Activated CD8-positive, alpha-beta memory T cell treated with anti-CD3 and anti-CD28 coated beads for 1 hour (primary cell): ENCODE measurements around the gene NTRK1.

Experiments
- DNase-seq, 2 donors: peaks; one replicate each; pipeline ENCODE4 v3.0.0-alpha.2; 2020; ENCODE audit warnings: low read depth in 1 of 2; ENCODE audit errors: extremely low read depth in 1 of 2

NTRK1 gene

DNA sequence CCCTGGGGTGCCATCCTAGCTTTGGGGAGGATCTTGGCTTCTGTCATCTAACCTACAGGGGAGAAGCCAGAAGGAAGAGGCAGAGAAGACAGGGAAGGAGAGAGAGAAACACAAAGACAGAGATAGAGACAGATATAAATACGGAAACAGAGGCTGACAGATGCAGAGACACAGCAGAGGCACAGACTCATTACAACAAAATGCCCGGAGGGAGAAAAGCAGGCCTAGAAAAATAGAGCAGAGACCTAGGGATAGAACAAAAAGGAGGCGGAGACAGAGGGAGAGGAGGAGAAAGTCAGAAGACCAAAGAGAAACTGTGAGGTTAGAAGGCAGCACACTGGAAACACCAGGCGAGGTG, 34.8 kb downstream of the NTRK1 start:
- no peak for DNase-seq

DNA sequence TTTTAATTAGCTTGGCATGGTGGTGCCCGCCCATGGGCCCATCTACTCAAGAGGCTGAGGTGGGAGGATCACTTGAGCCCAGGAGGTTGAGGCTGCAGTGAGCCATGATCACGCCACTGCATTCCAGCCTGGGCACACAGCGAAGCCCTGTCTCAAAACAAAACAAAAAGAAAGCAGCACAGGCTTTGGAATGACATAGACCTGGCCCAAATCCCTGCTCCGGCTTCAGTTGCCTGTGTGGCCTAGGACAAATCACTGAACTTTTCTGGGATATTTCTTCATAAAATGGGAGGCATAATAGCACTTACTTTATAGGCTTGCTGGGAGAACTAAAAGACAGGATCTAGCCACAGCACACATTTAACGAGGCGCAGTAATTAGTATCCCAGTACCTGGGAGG, 35.3 kb downstream of the NTRK1 start:
- no peak for DNase-seq

DNA sequence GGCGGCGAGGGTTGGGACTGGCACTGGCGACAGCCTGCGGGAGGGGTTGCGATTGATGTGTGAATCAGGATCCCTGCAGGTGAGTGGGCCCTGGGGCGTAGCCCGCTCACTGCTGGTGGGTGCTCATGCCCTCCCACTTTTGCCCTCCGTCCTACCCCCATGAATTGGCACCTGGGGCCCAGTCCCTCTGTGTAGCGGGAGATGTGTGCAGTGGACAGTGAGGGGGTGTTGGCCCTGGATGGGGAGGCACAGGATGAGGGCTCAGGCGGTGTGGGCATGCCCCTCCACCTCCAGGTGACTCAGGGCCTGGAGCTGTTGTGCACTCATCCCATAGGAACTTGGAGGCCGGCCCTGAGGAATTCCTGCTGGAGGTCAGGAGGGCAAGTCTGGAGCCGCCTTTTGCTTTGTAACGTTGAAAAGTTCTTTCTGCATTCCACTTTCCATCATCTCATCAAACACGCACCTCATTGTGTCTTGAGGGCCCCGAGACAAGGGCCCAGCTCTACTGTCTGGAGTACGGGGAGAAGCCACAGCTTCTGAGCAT, 35.9 kb downstream of the NTRK1 start:
- DNase-seq: no peak

DNA sequence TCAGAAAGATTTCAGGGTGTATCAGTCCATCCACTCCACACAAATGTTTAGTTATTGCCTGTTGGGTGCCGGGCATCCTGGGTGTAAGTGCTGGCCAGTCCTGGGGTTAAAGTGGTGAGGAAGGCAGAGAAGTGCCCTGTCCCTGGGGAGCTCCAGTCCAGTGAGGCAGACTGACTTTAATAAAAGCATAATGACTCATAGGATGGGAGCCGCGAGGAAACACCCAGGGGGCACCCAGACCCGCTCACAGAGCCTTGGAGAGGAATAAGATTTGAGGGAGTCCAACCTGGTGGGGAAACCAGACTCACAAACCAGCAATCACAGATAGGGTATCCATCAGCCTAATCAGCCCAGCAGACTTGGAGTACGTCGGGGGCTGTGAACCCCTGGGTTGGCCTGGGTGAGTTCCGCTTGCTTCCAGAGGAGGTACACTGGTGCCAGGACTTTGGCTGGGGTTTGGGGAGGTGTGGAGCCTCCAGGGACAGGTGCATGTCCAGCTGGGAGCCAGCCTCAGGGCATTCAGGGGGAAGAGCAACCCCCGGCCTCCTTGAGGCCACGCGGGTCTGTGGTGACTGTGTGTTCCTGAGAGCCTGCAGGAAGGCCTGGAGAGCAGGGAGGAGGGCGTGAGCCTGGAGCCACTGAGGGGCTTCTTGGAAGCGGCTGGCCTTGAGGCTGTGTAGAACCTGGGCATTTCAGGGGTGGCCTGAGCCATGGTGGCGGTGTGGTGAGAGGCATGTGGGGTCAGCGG, 36.6 kb downstream of the NTRK1 start:
- no peak for DNase-seq

DNA sequence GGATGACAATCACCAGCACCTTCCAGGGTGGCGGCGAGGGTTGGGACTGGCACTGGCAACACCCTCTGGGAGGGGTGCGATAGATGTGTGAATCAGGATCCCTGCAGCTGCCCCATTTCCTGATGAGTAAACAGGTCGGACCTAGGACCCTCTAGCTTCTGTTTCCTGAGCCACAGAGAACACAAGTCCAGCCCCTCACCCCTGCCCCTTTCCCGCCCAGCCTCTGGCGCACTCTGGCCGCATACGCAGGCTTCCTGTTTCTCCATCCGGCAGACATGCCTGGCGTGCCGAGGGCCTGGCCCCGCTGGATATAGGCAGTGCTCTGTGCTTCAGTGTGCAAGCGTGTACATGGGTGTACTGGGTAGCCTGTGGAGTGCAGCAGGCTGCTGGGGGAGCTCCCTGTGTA, 37.5 kb downstream of the NTRK1 start:
- DNase-seq: no peak

DNA sequence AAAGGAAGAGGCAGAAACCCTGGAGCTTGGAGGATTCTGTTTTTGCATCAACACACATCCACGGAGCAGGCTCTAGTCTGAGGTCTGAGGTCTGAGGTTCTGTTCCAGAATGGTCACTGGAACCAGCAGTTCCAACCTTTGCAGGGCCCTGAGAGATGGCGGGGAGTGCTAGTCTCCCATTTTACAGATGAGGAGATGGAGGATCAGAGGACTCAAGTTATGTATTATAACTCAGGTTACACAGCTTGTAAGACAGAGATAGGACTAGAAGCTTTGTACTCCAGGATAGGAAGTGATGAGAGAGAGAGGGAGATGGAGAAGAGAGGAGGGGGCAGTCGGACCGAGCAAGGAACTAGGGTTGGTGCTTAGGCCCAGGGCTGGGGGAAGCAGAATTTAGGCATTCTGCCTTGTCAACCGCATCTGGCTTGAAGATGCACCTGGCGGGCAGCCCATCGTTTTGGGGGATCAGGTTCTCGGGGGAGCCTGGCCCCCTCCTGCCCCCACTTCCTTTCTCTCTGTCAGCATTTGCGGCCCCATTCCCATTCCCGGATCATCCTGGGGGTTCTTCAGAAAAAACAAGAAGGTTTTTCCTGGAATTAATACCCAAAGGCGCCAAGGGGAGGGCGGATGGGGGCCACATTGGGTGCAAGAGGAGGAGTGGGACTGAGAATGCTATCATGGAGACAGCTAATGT, 38.5 kb downstream of the NTRK1 start:
- DNase-seq: no peak

DNA sequence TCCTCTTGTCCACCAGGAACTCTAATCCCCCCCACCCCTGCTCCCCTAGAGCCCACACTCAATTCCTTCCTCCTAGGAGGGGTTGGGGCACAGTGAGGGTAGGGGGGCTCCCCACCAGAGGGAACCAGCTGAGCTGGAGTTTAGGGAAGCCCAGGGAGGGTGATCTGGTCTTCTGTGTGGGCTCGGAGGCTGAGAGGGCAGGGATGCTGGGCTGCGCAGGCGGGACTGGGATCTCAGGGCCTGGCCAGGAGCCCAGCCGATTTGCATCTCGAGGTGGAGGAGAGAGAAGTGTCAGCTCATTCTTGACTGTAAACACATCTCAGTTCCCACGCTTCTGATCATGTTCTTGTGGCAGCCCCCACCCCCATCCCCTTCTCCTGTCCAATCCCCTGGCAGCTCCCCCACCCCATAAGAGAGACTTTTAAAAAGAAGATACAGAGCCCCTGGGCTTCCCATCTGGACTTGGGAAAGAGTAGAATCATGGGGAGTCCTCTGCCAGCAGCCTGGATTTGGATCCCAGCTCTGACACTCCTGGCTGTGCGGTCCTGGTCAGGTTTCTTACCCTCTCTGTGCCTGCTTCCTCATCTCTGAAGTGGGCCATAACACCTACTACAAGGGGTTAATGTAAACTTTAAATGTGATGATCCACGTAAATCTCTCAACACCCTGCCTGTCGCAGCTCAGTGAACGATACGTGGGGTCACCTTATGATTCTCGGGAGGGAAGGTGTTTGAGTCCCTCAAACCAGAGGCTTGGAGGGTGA, 39.5 kb downstream of the NTRK1 start:
- no peak for DNase-seq

DNA sequence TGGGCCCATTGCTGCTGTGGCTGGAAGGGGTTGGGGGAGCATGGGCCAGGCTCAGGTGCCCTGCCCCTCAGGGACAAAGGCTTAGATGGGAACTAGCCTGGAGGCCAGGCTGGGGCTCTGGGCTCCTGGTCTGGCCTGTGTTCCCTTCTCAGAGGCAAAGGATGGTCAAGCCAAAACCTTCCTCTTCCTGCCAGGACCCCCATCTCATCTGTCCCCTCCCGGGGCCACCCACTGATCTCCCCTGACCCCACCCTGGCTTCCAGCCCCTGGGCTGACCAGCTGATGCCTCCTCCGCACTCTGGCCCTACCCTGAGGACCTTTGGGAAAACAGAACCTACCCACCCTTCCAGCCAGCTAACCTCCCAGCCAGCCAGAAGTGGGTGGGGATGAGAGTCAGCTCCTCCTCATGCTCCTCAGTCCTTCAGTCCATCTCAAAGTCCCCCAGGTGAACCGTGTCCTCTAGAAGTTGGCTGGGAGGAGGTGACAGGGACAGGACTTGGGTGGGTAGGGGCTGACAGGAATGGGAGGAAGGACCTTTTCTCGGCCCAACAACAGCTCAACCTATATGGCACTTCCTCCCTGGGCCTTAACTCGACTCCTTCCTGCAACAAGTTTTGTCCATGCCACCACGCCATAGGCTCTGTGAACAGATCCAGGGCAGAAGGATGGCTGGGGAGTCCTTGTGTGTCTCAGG, 40.4 kb downstream of the NTRK1 start:
- no peak for DNase-seq

DNA sequence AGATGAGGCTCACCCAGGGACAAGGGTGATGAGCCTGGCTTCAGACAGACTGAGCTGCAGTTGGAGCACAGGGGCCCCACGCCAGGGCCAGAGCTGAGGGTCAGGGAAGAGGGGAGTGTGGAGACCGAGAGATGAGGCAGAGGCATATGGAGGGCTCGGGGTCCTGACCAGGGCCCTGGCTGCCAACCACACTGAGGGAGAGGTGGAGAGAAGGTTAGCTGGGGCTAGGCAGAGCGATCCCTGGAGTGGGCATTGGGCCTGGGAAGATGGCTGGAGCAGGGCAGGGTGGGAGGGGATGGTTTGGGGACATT, 40.9 kb downstream of the NTRK1 start:
- no peak for DNase-seq

DNA sequence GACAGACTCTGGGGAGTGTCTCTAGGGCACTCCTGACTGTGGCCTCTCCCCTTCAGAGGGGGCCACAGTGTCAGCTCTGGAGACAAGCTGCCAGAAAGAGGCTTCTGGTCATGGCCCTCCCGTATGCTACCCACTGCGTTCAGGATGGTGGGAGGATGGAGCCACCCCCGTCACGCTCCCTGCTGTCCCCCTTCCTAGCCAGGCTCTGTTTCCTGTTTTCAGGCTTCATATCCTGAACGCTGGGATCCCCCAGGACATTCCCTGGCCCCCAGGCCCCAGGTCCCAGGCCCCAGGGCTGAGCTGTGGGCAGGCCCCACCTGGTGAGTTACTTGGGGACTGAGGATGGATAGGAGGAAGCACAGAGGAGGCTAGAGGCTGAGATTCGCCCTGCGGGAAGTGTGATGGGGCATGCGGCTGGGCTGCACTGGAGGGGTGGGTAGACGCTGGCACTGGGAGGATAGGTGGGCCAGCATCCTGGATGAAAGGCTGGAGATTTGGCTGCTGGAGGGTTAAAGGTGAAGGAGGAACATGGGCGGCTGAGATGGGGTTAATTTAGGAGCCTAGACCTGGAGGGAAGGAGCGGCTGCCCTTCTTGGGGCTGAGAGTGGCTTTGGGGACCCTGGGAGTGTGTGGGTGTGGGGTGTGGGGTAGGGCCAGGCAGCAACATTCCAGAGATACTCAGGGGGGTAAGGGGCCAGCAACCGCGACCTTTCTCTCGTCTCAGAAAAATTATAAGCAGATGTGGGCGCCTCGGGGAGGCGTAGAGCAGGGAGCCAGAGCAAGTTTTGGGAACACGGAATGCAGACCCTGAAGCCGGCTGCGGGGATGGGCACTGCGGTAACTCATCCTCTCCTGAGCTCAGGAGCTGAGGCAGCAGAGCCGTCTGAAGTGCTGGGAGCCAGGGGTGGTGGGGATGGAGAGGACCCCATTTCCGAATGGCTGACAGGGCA, 41.6 kb downstream of the NTRK1 start:
- DNase-seq: no peak

DNA sequence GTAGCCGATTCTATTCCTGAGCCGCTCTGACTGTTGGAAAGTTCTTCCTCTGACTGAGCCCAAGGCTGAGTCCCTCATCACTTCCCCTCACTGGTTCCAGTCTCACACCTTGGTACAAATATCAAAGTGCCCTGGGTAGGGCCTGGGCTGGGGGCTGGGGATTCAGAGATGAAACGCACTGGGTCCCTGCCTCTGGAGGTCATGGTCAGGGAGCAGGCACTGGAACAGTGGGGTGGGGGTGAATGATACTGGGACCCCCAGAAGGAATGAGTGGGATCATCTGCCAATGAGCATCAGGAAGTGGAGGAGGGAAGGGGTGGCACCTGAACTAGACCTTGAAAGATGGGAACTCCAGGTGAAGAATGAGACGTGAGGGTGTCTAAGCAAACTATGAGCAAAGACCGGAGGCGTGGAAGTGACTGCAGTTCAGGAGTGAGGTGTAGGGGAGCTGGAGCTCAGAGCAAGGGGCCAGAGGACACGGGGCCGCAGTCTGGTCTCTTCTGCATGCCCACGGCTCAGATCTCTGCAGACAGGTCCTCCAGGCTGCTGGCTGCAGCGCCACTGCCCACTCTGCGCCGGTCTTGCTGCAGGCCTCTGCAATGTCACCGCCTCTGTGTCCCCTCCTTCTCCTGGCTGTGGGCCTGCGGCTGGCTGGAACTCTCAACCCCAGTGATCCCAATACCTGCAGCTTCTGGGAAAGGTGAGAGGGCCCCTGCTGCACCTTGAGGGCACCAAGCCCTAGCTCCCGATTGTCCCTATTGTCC, 42.8 kb downstream of the NTRK1 start:
- DNase-seq: no peak

DNA sequence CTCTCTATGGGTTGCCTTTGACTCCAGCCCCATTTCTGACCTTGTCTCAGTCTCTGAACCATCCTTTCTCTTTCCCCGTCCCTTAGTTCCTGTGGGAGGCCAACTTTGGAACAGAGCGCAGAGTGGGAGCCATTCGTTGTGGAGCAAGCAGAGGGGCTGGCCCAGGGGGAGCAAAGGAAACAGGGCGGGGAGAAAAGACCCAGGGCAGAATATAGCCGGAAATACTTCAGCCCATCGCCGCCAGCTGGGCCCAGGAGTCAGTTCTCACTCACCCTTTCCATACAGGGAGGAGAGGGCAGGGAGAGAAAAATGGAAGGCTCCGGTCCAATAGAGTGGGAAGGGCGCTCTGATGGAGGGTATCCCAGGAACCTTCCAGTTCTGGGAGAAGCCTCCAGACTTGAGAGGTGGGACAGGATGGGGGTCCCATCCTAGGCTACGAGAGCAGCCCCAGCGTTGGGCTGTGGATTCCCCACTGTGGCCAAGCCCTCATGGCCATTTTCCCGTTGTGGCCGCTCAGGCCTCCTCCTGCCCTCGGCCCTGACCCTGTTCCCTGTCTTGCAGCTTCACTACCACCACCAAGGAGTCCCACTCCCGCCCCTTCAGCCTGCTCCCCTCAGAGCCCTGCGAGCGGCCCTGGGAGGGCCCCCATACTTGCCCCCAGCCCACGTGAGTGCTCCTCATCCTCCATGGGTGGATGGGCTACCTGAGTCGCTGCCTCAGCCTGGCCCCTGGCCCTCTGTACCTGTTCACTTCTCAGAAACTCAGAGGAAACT, 43.7 kb downstream of the NTRK1 start:
- no peak for DNase-seq

DNA sequence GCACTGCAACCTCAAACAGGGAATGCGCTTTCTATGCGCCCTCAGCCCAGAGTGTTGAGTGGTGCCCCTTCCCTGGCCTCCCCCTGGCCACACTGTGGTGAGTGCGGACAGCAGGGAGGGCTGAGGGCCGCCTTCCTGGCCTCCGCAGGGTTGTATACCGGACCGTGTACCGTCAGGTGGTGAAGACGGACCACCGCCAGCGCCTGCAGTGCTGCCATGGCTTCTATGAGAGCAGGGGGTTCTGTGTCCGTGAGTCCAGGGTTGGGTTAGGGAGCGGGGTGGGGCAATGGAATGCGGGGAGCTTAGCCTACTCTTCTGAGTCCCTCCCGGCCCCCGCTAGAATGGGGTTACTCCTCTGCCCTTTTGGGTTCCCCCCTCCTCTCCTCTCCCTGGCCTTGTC, 44.5 kb downstream of the NTRK1 start:
- DNase-seq: no peak

DNA sequence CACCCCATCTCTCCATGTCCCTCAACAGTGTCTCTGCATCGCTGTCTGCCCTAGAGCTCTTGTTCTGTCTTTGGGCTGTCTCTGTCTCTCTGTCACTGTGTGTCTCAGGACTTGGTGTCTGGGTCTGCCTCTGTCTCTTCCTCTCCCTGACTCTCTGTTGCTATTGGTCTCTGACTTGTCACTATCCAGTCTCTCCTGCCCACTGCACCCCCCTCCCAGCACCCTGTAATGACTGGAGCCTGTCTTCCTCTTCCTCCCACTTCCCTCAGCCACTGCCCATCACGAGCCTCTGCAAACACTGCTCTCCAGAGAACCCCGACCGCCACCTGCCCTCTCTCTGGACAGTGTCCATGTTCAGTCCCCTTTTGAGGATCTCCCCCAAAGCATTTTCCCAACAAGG, 45.0 kb downstream of the NTRK1 start:
- no peak for DNase-seq

DNA sequence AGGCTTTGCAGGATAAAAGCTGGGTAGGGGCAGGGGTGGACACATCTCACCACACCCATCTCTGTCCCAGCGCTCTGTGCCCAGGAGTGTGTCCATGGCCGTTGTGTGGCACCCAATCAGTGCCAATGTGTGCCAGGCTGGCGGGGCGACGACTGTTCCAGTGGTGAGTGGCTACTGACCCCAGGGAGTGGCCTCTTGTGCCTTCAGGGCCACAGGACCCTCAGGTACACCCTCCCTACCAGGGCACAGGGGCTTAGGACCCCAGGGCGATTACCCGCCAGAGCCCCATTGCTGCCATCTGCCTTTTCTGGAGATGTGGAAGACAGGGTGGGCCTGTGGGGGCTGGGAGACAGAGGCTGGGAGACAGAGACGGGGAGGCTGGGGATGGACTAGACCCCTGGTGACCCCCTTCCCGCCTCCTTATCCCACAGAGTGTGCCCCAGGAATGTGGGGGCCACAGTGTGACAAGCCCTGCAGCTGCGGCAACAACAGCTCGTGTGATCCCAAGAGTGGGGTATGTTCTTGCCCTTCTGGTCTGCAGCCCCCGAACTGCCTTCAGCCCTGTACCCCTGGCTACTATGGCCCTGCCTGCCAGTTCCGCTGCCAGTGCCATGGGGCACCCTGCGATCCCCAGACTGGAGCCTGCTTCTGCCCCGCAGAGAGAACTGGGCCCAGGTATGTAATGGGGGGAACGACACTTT, 45.7 kb downstream of the NTRK1 start:
- no peak for DNase-seq

DNA sequence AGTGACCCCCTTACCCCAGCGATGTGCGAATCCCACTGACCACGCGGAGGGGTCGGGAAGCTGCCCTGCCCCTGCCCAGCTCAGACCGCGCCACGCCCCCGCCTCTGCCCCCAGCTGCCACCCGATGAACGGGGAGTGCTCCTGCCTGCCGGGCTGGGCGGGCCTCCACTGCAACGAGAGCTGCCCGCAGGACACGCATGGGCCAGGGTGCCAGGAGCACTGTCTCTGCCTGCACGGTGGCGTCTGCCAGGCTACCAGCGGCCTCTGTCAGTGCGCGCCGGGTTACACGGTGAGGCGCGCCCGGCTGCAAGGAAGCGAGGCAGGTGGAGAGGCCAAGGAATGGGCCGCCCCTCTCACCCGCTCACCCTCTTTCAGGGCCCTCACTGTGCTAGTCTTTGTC, 47.9 kb downstream of the NTRK1 start:
- no peak for DNase-seq

DNA sequence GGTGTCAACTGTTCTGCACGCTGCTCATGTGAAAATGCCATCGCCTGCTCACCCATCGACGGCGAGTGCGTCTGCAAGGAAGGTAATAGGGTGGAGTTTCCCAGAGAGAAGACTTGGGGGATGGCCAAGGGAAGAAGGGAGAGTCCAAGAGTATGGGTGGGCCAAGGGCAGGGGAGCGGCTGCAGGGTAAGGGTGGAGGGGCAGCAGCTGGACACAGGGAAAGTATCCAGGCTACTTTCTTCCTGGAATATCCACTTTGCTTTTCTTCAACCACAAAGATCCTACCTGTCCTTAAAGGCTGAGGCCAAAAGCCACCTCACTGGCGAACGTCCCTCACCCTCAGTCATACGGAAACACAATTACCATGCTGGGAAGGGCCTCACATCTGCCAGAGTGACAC, 48.3 kb downstream of the NTRK1 start:
- no peak for DNase-seq

DNA sequence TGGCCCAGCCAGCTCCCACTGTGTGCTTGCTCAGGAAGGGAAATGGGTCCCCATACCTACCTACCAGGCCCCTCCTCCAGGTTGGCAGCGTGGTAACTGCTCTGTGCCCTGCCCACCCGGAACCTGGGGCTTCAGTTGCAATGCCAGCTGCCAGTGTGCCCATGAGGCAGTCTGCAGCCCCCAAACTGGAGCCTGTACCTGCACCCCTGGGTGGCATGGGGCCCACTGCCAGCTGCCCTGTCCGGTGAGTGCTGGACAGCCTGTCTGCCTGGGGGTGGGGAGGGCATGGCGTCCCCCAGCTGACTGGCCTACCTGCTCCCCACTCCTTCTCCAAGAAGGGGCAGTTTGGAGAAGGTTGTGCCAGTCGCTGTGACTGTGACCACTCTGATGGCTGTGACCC, 49.0 kb downstream of the NTRK1 start:
- DNase-seq: no peak
